ENCODE data around the gene SFMBT2.

GRCh38 chr10:7334642-7334964 is 76.2 kb downstream of the SFMBT2 start:
- TF ChIP-seq, protein P1, sequence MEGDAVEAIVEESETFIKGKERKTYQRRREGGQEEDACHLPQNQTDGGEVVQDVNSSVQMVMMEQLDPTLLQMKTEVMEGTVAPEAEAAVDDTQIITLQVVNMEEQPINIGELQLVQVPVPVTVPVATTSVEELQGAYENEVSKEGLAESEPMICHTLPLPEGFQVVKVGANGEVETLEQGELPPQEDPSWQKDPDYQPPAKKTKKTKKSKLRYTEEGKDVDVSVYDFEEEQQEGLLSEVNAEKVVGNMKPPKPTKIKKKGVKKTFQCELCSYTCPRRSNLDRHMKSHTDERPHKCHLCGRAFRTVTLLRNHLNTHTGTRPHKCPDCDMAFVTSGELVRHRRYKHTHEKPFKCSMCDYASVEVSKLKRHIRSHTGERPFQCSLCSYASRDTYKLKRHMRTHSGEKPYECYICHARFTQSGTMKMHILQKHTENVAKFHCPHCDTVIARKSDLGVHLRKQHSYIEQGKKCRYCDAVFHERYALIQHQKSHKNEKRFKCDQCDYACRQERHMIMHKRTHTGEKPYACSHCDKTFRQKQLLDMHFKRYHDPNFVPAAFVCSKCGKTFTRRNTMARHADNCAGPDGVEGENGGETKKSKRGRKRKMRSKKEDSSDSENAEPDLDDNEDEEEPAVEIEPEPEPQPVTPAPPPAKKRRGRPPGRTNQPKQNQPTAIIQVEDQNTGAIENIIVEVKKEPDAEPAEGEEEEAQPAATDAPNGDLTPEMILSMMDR (IDR thresholded peaks at IDR 0.05 in 8 of 11, conservative IDR thresholded peaks at IDR 0.05 in 3 of 11) = no peak
- no peak for TF ChIP-seq POLR2A (IDR thresholded peaks at IDR 0.05)

All from spleen (tissue), 7 donors.